ENCODE measurements around the gene PAGE4.

The PAGE4 gene

GRCh38 chrX:49860867-49861535, 31.9 kb downstream of the PAGE4 start:
- no peak for TF ChIP-seq L3MBTL2 (conservative IDR thresholded peaks at IDR 0.05)
- no peak for TF ChIP-seq LEF1 (IDR thresholded peaks at IDR 0.05; ENCODE audit: borderline replicate concordance)
- TF ChIP-seq ZNF384 (IDR thresholded peaks at IDR 0.05): no peak
- TF ChIP-seq PKNOX1 (IDR thresholded peaks at IDR 0.05): no peak
- no peak for TF ChIP-seq ARNT (IDR thresholded peaks at IDR 0.05)
- no peak for TF ChIP-seq SP1 (IDR thresholded peaks at IDR 0.05)
- no peak for TF ChIP-seq FOXK2 (IDR thresholded peaks at IDR 0.05)
- TF ChIP-seq FOXA1 (IDR thresholded peaks at IDR 0.05): no peak
- TF ChIP-seq TARDBP (IDR thresholded peaks at IDR 0.05): no peak
- TF ChIP-seq NFRKB (IDR thresholded peaks at IDR 0.05): no peak
- no peak for TF ChIP-seq CTBP1 (IDR thresholded peaks at IDR 0.05; ENCODE audit: borderline replicate concordance)
- ChIA-PET POLR2A (interaction anchor here (1.4 kb wide), 1 partner anchor 18 kb away, joined by 4 read pairs; the partner anchor contains the start of gene USP27X), CTCF (no interaction called here)
- DNase-seq (ENCODE audit: extremely low spot score): no peak

GRCh38 chrX:49862093-49862492, 33.0 kb downstream of the PAGE4 start:
- ChIA-PET POLR2A (no interaction called here), CTCF (no interaction called here)
- no peak for TF ChIP-seq FOXK2 (IDR thresholded peaks at IDR 0.05)
- DNase-seq (ENCODE audit: extremely low spot score): no peak

- DNase-seq (ENCODE audit: extremely low spot score): no peak
- ChIA-PET CTCF (interaction anchor here (0.7 kb wide), 1 partner anchor 445 kb away, joined by 3 read pairs; no protein-coding TSS in a partner anchor), POLR2A (no interaction called here)
- TF ChIP-seq NFRKB (IDR thresholded peaks at IDR 0.05) (no peak), ARNT (IDR thresholded peaks at IDR 0.05) (no peak), ELF4 (IDR thresholded peaks at IDR 0.05) (no peak), ZNF384 (IDR thresholded peaks at IDR 0.05) (no peak), PKNOX1 (IDR thresholded peaks at IDR 0.05) (no peak), SP1 (IDR thresholded peaks at IDR 0.05) (no peak), FOXM1 (IDR thresholded peaks at IDR 0.05; ENCODE audit: borderline replicate concordance) (no peak), CTBP1 (IDR thresholded peaks at IDR 0.05; ENCODE audit: borderline replicate concordance) (no peak)
Measured at GRCh38 chrX:49868739-49869138, 39.6 kb downstream of the PAGE4 start.

- DNase-seq (ENCODE audit: extremely low spot score): peak; percentile 36
- ChIA-PET CTCF (interaction anchor here (0.7 kb wide), 1 partner anchor 272 kb away, joined by 3 read pairs; no protein-coding TSS in a partner anchor), POLR2A (no interaction called here)
- no peak for TF ChIP-seq ZNF384 (IDR thresholded peaks at IDR 0.05)
- no peak for TF ChIP-seq ARNT (IDR thresholded peaks at IDR 0.05)
- no peak for TF ChIP-seq PKNOX1 (IDR thresholded peaks at IDR 0.05)
- TF ChIP-seq FOXK2 (IDR thresholded peaks at IDR 0.05): no peak
Measured at GRCh38 chrX:49876750-49877149, 47.6 kb downstream of the PAGE4 start.

GRCh38 chrX:49877397-49878101, 48.4 kb downstream of the PAGE4 start:
- ChIA-PET CTCF (no interaction called here), POLR2A (no interaction called here)
- TF ChIP-seq L3MBTL2 (conservative IDR thresholded peaks at IDR 0.05) (no peak), ZNF384 (IDR thresholded peaks at IDR 0.05) (no peak), HDGF (IDR thresholded peaks at IDR 0.05; ENCODE audit: borderline replicate concordance) (no peak), NFRKB (IDR thresholded peaks at IDR 0.05) (no peak), LEF1 (IDR thresholded peaks at IDR 0.05; ENCODE audit: borderline replicate concordance) (no peak), ARNT (IDR thresholded peaks at IDR 0.05) (no peak), FOXM1 (IDR thresholded peaks at IDR 0.05; ENCODE audit: borderline replicate concordance) (no peak), CTBP1 (IDR thresholded peaks at IDR 0.05; ENCODE audit: borderline replicate concordance) (no peak)
- DNase-seq (ENCODE audit: extremely low spot score): no peak

- TF ChIP-seq CTBP1 (IDR thresholded peaks at IDR 0.05; ENCODE audit: borderline replicate concordance) (no peak), HDGF (IDR thresholded peaks at IDR 0.05; ENCODE audit: borderline replicate concordance) (no peak)
- CTCF ChIA-PET: interaction anchor here (0.5 kb wide), 1 partner anchor 47 kb away, joined by 3 read pairs; no protein-coding TSS in a partner anchor
- POLR2A ChIA-PET: interaction anchor here (1.2 kb wide), 1 partner anchor 17 kb away, joined by 4 read pairs; no protein-coding TSS in a partner anchor
- no peak for DNase-seq (ENCODE audit: extremely low spot score)
Measured at GRCh38 chrX:49878128-49878833, 49.2 kb downstream of the PAGE4 start.
